ENCODE data around the gene GORASP1. TPM values are rescaled to one million over a fixed set of nuclear protein-coding genes. Genes with fewer than 3 reads are reported as not detected.
A peak's percentile ranks its signal among the peaks of the same experiment; 100 is the strongest.

The GORASP1 gene
- total and polyA plus RNA-seq, 11 donors, result 19.9 to 52.5 (median 42.3) TPM

DNA sequence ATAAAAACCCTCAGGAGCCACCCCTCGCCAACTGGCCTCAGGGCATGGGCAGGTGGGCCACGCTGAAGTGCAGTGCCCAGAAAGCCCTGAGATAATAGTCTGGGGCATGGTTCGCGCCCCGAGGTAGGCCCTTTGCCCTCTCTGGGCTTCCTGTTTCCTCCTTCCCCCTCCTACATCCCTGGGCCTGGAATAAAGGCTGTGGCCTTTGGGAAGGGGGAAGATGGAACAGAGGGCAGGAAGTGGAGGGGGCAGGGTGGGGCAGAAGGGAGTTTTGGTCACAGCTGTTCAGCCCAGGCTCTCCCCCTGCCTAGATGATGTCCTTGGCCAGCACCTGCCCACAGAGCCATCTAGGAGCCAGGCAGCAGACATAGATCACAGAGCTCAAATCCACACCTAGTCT lies 34.6 kb upstream of the GORASP1 start:
- peak in 2 of 4 donors; percentile 4 to 29 for ATAC-seq
- no peaks in the 10 kb centered on the region for H3K9me3 ChIP-seq
- H3K4me3 ChIP-seq, result no peak overlapping the region
- intact Hi-C loops (cut with DNase I), result loop anchor here in 1 of 10 donors (5.0 kb wide), 1 partner anchor 40 kb away; no protein-coding TSS in a partner anchor
- H3K4me1 ChIP-seq, result peaks cover 24 to 75% (median 52%) of the 10 kb centered on the region in 12 donors
- no peak for DNase-seq
- peaks cover 15 to 77% (median 59%) of the 10 kb centered on the region in 9 donors for H3K36me3 ChIP-seq
- no peak for TF ChIP-seq POLR2A (IDR thresholded peaks at IDR 0.05)
- TF ChIP-seq, protein P1, sequence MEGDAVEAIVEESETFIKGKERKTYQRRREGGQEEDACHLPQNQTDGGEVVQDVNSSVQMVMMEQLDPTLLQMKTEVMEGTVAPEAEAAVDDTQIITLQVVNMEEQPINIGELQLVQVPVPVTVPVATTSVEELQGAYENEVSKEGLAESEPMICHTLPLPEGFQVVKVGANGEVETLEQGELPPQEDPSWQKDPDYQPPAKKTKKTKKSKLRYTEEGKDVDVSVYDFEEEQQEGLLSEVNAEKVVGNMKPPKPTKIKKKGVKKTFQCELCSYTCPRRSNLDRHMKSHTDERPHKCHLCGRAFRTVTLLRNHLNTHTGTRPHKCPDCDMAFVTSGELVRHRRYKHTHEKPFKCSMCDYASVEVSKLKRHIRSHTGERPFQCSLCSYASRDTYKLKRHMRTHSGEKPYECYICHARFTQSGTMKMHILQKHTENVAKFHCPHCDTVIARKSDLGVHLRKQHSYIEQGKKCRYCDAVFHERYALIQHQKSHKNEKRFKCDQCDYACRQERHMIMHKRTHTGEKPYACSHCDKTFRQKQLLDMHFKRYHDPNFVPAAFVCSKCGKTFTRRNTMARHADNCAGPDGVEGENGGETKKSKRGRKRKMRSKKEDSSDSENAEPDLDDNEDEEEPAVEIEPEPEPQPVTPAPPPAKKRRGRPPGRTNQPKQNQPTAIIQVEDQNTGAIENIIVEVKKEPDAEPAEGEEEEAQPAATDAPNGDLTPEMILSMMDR (IDR thresholded peaks at IDR 0.05), result no peak
- 39 to 63% (median 58%) methylated on average over 5 of the region's 5 CpGs for WGBS, 4 donors
- peak overlapping the region in 11 of 12 donors; percentile 4 to 60 (median 32) for H3K27ac ChIP-seq
- no peaks in the 10 kb centered on the region for H3K27me3 ChIP-seq

- H3K27ac ChIP-seq, result peak overlapping the region; percentile 4 to 60 (median 38)
- intact Hi-C loops (cut with DNase I), result loop anchor here in 1 of 10 donors (5.0 kb wide), 1 partner anchor 41 kb away; no protein-coding TSS in a partner anchor
- peaks cover 15 to 74% (median 58%) of the 10 kb centered on the region in 9 donors for H3K36me3 ChIP-seq
- H3K4me3 ChIP-seq, result no peak overlapping the region
- no peaks in the 10 kb centered on the region for H3K27me3 ChIP-seq
- WGBS, 4 donors, result 21 to 41% (median 32%) methylated on average over 3 to 4 of the region's 4 CpGs
- ATAC-seq (peak; percentile 45 to 59 (median 52)), DNase-seq (peak in 4 of 5 donors; percentile 55 to 78 (median 74))
- TF ChIP-seq POLR2A (IDR thresholded peaks at IDR 0.05), result no peak
- H3K9me3 ChIP-seq, result no peaks in the 10 kb centered on the region
- peaks cover 18 to 75% (median 45%) of the 10 kb centered on the region in 12 donors for H3K4me1 ChIP-seq
Observed at GRCh38 chr3:39141171-39141995, 34.0 kb upstream of the GORASP1 start.

- Histone ChIP-seq H3K9me3 (no peaks in the 10 kb centered on the region), H3K36me3 (peaks cover 14 to 65% (median 49%) of the 10 kb centered on the region in 9 donors), H3K27me3 (no peaks in the 10 kb centered on the region), H3K27ac (peak overlapping the region in 9 of 12 donors; percentile 7 to 60 (median 43)), H3K4me3 (no peak overlapping the region), H3K4me1 (peaks cover 24 to 79% (median 44%) of the 10 kb centered on the region in 12 donors)
- intact Hi-C loops (cut with DNase I), result loop anchor here in 1 of 10 donors (5.0 kb wide), 1 partner anchor 42 kb away; no protein-coding TSS in a partner anchor
- ATAC-seq, result no peak
- WGBS, 4 donors, result 84 to 93% (median 88%) methylated on average over 2 of the region's 2 CpGs
- TF ChIP-seq, protein P1 (IDR thresholded peaks at IDR 0.05), result no peak
- TF ChIP-seq POLR2A (IDR thresholded peaks at IDR 0.05), result no peak
- no peak for DNase-seq
Observed at GRCh38 chr3:39140341-39140971, 33.0 kb upstream of the GORASP1 start.

DNA sequence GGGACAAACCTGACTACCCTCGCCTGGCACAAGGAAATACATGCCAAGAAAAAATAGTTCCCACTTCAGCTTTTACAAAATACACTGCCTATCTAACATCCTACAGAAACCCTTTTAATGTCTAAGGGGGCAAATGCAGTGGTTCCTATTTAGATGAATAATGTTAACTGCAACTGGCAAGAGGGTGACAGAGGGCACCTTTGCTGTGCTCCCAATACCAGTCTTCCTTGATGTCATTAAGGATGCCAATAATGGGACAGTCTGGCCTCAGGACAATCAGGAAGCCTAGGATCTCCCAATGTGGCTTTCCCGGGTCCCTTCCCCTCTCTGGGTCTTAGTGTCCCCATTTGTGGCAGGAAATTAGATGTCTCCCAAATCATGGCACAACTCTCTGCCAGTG lies 32.0 kb upstream of the GORASP1 start:
- WGBS, 4 donors, result 63 to 82% (median 79%) methylated on average over 2 of the region's 2 CpGs
- H3K9me3 ChIP-seq, result no peaks in the 10 kb centered on the region
- peaks cover 28 to 80% (median 50%) of the 10 kb centered on the region in 12 donors for H3K4me1 ChIP-seq
- ATAC-seq, result no peak
- H3K27me3 ChIP-seq, result no peaks in the 10 kb centered on the region
- H3K36me3 ChIP-seq, result peaks cover 9 to 55% (median 39%) of the 10 kb centered on the region in 9 donors
- no peak overlapping the region for H3K4me3 ChIP-seq
- no peak for TF ChIP-seq POLR2A (IDR thresholded peaks at IDR 0.05)
- TF ChIP-seq, protein P1 (IDR thresholded peaks at IDR 0.05), result no peak
- H3K27ac ChIP-seq, result peak overlapping the region in 3 of 12 donors; percentile 34 to 60 (median 36)
- DNase-seq, result no peak
- intact Hi-C loops (cut with DNase I), result loop anchor here in 5 of 10 donors (5.0 to 10.0 kb wide), 3 partner anchors 38 to 45 kb away; no protein-coding TSS in a partner anchor
